Bronchial epithelial cell (primary cell): ENCODE results near the gene TBC1D22A. TPM values are rescaled to one million over a fixed set of nuclear protein-coding genes. Genes with fewer than 3 reads are reported as not detected.

Experiments used
- DNase-seq: peaks from one replicate; pipeline ENCODE4 v3.0.0-alpha.2; 2010; ENCODE audit warnings: low read depth
- FAIRE-seq: peaks from 2 replicates; lab custom pipeline; 2011; peaks lifted over from hg19 to GRCh38; lab: Jason Lieb, UNC
- H3K27me3 ChIP-seq: 2 replicates; pipeline ENCODE4 v1.5.1; 2011; ENCODE audit warnings: low read length; ENCODE audit not compliant: control insufficient read depth, insufficient read depth
- H3K36me3 ChIP-seq: 2 replicates; pipeline ENCODE4 v1.5.1; 2011; ENCODE audit warnings: low read length; ENCODE audit not compliant: control insufficient read depth, insufficient read depth
- H3K4me3 ChIP-seq: 2 replicates; pipeline ENCODE4 v1.5.1; 2011; ENCODE audit warnings: mild to moderate bottlenecking, low read depth, low read length, control low read depth
- total RNA-seq: library from RNA; depleted of rRNA; stranded (reverse); fragments of >200 nt; gene quantifications from 2 replicates; pipeline ENCODE4 v1.2.1, GENCODE V29; 2014
- TF ChIP-seq, protein P1 (sequence below): IDR thresholded peaks from 2 replicates; pipeline ENCODE4 v1.5.1; 2011; ENCODE audit warnings: mild to moderate bottlenecking, moderate library complexity, low read length, control low read depth, inconsistent platforms; ENCODE audit not compliant: insufficient read depth, severe bottlenecking

TBC1D22A gene
- total RNA-seq, 1 donor from 2014 or later, result 10.0 TPM

DNA sequence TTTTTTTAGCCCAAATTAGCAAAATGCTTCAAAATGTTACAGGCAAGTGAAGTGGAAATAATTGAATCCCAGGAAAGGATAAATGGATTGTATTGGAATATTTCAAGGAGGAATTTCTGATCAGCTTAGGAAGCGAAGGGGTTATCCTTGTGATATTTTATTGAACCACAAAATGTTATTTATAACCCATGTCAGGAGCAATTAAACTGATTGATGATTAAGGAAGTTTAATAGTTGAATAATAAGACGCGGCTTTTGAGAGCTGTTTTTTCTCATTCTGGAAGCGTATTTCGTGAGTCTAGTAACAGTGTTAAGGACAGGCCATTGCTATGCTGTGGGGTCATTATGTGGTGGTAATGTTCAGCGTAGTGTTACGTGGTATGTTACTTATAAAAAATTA lies 192.3 kb downstream of the TBC1D22A start:
- H3K36me3 ChIP-seq, result peaks cover 2% of the 10 kb centered on the region
- TF ChIP-seq, protein P1, sequence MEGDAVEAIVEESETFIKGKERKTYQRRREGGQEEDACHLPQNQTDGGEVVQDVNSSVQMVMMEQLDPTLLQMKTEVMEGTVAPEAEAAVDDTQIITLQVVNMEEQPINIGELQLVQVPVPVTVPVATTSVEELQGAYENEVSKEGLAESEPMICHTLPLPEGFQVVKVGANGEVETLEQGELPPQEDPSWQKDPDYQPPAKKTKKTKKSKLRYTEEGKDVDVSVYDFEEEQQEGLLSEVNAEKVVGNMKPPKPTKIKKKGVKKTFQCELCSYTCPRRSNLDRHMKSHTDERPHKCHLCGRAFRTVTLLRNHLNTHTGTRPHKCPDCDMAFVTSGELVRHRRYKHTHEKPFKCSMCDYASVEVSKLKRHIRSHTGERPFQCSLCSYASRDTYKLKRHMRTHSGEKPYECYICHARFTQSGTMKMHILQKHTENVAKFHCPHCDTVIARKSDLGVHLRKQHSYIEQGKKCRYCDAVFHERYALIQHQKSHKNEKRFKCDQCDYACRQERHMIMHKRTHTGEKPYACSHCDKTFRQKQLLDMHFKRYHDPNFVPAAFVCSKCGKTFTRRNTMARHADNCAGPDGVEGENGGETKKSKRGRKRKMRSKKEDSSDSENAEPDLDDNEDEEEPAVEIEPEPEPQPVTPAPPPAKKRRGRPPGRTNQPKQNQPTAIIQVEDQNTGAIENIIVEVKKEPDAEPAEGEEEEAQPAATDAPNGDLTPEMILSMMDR, result no peak
- DNase-seq (no peak), FAIRE-seq (no peak)
- H3K4me3 ChIP-seq, result no peak overlapping the region
- H3K27me3 ChIP-seq, result no peaks in the 10 kb centered on the region

DNA sequence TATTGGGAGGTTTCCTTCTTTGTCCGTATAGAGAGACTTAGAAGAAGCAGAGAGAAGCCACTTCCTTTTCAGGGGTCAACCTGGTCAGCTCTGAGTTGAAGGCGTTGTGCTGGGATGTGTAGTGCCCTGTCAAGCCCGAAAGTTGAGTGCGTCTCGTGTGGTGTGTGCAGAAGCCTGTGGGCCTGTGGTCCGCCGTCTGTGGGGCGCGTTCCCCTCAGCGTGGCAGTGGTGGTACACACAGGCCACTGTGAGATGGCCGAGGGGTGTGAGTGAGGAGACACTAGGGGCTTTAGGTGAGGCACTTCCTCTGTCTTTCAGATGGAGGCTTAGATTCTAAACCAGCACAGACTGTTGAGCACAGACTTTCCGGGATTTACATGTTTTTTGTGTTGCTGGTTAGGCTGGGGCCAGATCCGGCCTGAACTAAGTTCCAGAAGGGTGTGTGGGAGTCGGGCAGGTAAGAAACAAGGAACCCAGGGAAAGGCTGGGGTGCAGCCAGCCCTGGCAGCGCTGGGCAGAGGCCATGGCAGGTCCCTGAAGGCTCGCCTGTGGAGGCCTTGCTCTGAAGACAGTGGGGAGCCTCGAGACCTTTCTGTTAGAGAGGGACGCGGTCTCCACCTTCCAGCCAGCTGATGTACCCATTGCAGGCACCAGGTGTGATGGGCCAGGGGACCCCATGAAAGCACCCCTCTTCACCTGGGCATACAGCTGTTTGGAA lies 194.2 kb downstream of the TBC1D22A start:
- TF ChIP-seq, protein P1, result no peak
- Histone ChIP-seq H3K4me3 (no peak overlapping the region), H3K36me3 (peaks cover 2% of the 10 kb centered on the region), H3K27me3 (no peaks in the 10 kb centered on the region)
- DNase-seq, result no peak
- FAIRE-seq, result no peak

DNA sequence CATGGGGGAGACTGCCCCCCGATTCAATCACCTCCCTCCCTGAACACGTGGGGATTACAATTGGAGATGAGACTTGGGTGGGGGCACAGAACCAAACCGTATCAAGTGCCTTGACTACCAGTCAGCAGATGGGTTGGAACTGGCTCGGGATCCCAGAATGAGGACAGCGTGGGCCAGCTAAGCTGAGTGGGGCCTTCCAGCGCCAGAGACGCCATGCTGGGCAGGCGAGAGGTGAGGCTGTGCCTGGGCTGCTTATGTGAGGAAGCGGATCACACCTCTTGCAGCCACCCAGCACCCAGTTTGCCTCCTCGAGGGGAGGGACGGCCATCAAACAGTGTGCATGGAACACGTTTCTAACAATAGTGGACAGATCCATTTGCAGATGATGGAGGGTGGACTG lies 195.1 kb downstream of the TBC1D22A start:
- Histone ChIP-seq H3K4me3 (no peak overlapping the region), H3K27me3 (no peaks in the 10 kb centered on the region), H3K36me3 (peaks cover 2% of the 10 kb centered on the region)
- TF ChIP-seq, protein P1, result no peak
- FAIRE-seq, result no peak
- no peak for DNase-seq

DNA sequence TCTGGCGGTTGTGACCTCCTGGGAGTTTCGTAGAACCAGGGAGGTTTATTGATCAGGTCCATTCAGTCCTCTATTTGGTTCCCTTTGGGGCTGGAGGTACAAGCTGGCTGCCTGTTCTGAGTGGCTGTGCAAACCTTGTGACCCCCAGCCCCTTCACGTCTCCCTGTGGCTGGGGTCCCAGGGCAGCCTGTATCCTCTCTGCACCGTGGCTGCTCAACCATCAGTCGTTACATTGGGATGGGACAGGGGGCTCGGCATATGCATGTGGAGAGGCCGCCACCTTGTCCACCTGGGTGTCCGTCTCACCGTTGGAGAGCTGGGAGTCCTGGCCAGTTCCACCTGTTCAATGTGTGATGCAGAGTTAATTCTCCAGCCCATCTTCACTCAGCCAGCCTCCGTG lies 195.7 kb downstream of the TBC1D22A start:
- Histone ChIP-seq H3K36me3 (peaks cover 2% of the 10 kb centered on the region), H3K27me3 (no peaks in the 10 kb centered on the region), H3K4me3 (no peak overlapping the region)
- DNase-seq (no peak), FAIRE-seq (peak; percentile 32)
- TF ChIP-seq, protein P1, result no peak

DNA sequence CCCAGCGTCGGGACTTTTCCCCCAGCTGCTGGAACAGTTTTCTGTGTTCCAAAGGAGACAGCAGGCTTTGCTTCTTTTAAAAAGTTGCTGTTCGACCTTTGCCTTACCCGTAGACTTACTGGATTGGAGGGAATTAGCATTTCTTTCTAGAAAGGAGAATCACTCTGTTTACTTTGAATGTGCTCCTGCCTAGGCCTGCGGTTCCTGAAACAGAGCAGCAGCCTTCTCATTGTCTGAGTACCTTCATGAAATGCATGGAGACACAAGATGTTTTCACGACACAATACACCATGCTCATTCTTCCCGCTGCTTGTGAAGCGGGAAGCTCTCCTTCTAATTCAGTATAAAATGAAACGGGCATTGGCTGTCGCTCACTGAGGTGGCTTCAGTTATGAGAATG lies 196.2 kb downstream of the TBC1D22A start:
- Histone ChIP-seq H3K4me3 (no peak overlapping the region), H3K27me3 (no peaks in the 10 kb centered on the region), H3K36me3 (peaks cover 2% of the 10 kb centered on the region)
- TF ChIP-seq, protein P1, result no peak
- DNase-seq, result no peak
- FAIRE-seq, result no peak

DNA sequence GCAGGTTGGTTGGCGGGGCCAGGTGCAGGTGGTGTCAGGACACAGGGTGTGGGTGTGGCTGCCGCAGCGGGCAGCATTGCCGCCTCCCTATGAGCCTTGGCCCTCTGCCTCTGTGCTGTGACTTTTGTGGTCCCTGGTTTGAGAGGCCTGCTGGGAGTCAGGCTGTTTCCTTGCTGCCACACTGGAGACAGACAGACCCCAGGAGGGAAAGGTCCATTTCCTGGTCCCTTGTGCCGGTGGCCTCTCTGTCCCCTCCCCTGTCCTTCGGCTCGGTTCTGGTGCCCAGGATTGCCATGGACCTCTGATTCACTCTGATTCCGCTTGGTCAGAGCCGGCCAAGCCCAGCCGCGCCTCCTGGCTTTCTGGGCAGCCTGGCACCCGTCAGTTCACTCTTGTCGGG lies 196.9 kb downstream of the TBC1D22A start:
- DNase-seq (no peak), FAIRE-seq (no peak)
- Histone ChIP-seq H3K27me3 (no peaks in the 10 kb centered on the region), H3K4me3 (no peak overlapping the region), H3K36me3 (peaks cover 2% of the 10 kb centered on the region)
- TF ChIP-seq, protein P1, result no peak
